DND-41 (cell line): ENCODE results near the gene SDCCAG8.

Source experiments
- CTCF ChIP-seq: IDR thresholded peaks from 2 replicates; pipeline ENCODE4 v1.5.1; 2012; ENCODE audit warnings: borderline replicate concordance, low read length, moderate library complexity, mild to moderate bottlenecking; ENCODE audit not compliant: poor library complexity, severe bottlenecking; ENCODE audit errors: extremely low read depth
- EZH2 ChIP-seq: IDR thresholded peaks from 3 replicates; pipeline ENCODE4 v1.6.1; 2012; ENCODE audit warnings: borderline replicate concordance, low read depth, mild to moderate bottlenecking, moderate library complexity, low read length, inconsistent platforms; ENCODE audit not compliant: severe bottlenecking

GRCh38 chr1:243261390-243261789 lies 5.5 kb downstream of the SDCCAG8 start:
- TF ChIP-seq CTCF (no peak), EZH2 (no peak)
